B cell (primary cell): Measurements from ENCODE around the gene ZEB2. TPM values are rescaled to one million over a fixed set of nuclear protein-coding genes. Genes with fewer than 3 reads are reported as not detected.

ENCODE experiments used
- ATAC-seq: fragments of 200-7000 bp; cut with Tn5 transposase; one replicate; pipeline ENCODE4 v1.10.0; 2021; ENCODE audit warnings: low read depth, mild to moderate bottlenecking, moderate number of reproducible peaks, moderate library complexity
- CTCF ChIA-PET: fragments of 350-600 bp; sonication (Branson Sonifier 250); formaldehyde crosslinking; loops from one replicate; lab custom pipeline; 2021; ENCODE audit warnings: antibody characterized with exemption, inconsistent platforms; lab: Charles Lee
- POLR2A ChIA-PET: fragments of 350-600 bp; sonication (Branson Sonifier 250); formaldehyde crosslinking; loops from one replicate; lab custom pipeline; 2021; ENCODE audit warnings: antibody characterized with exemption; lab: Charles Lee
- DNase-seq: peaks from one replicate; pipeline ENCODE4 v3.0.0; 2013
- H2AFZ ChIP-seq: 2 replicates; pipeline ENCODE4 v1.6.1; 2012; ENCODE audit warnings: mild to moderate bottlenecking, low read depth, low read length; ENCODE audit not compliant: insufficient read depth, poor library complexity, severe bottlenecking
- H3K27ac ChIP-seq, 2 donors: 1 replicate in 1 of 2; 2 replicates in 1 of 2; pipeline ENCODE4 v1.5.1; 2012 to 2013; ENCODE audit warnings: low read length in 2 of 2, mild to moderate bottlenecking in 2 of 2, moderate library complexity in 1 of 2
- H3K27me3 ChIP-seq, 4 experiments: fragments of 200-600 bp in 1 of 4; sonication (generic) in 1 of 4; replicated peaks in 1 of 4; 1 replicate in 2 of 4; 2 replicates in 2 of 4; pipeline versions ENCODE4 v1.6.1 to v1.7.0; 2013 to 2016; ENCODE audit warnings: low read length in 3 of 4, mild to moderate bottlenecking in 2 of 4, mixed read lengths in 1 of 4, moderate library complexity in 1 of 4; ENCODE audit not compliant: insufficient read depth in 4 of 4, control insufficient read depth in 3 of 4; ENCODE audit errors: control extremely low read depth in 1 of 4
- H3K36me3 ChIP-seq, 2 experiments: replicated peaks in 1 of 2; 1 replicate in 1 of 2; 2 replicates in 1 of 2; pipeline versions ENCODE4 v1.6.1 to v1.7.1; 2013; ENCODE audit warnings: low read length in 1 of 2; ENCODE audit not compliant: insufficient read depth in 2 of 2, control insufficient read depth in 1 of 2; ENCODE audit errors: control extremely low read depth in 1 of 2, extremely low read depth in 1 of 2
- H3K4me1 ChIP-seq, 2 donors: fragments of 200-600 bp in 1 of 2; sonication (generic) in 1 of 2; 1 replicate in 1 of 2; 2 replicates in 1 of 2; pipeline versions ENCODE4 v1.5.1 to v1.6.1; 2013 to 2017; ENCODE audit warnings: low read length in 2 of 2; ENCODE audit not compliant: control insufficient read depth in 2 of 2, insufficient read depth in 2 of 2
- H3K4me2 ChIP-seq: replicated peaks from 2 replicates; pipeline ENCODE3; 2012; ENCODE audit warnings: mild to moderate bottlenecking, low read depth, low read length; ENCODE audit not compliant: poor library complexity, severe bottlenecking
- H3K4me3 ChIP-seq, 5 experiments: fragments of 200-600 bp in 1 of 5; sonication (generic) in 1 of 5; 1 replicate in 3 of 5; 2 replicates in 2 of 5; pipeline versions ENCODE4 v1.5.1 to v1.7.0; 2011 to 2016; ENCODE audit warnings: low read length in 4 of 5, mild to moderate bottlenecking in 4 of 5, low read depth in 2 of 5, control low read depth in 1 of 5, moderate library complexity in 1 of 5; ENCODE audit not compliant: insufficient read depth in 1 of 5; ENCODE audit errors: control extremely low read depth in 1 of 5, extremely low read depth in 1 of 5
- H3K79me2 ChIP-seq: fragments of 200-600 bp; sonication (generic); one replicate; pipeline ENCODE4 v1.6.0; 2016; ENCODE audit warnings: low read length; ENCODE audit not compliant: control insufficient read depth, insufficient read depth
- H3K9ac ChIP-seq: fragments of 200-600 bp; sonication (generic); 2 replicates; pipeline ENCODE4 v1.6.1; 2017; ENCODE audit warnings: mild to moderate bottlenecking, low read length, moderate library complexity
- H3K9me3 ChIP-seq, 3 donors: one replicate each; pipeline versions ENCODE4 v1.6.1 to v1.7.1; 2013; ENCODE audit warnings: low read length in 2 of 3; ENCODE audit not compliant: control insufficient read depth in 2 of 3, insufficient read depth in 1 of 3; ENCODE audit errors: control extremely low read depth in 1 of 3
- H4K20me1 ChIP-seq: 2 replicates; pipeline ENCODE4 v1.6.0; 2012; ENCODE audit warnings: mild to moderate bottlenecking, low read length; ENCODE audit not compliant: insufficient read depth, control insufficient read depth, poor library complexity, severe bottlenecking
- H3K27ac Mint-ChIP-seq: one replicate; pipeline ENCODE4 v1.8.0; 2021; ENCODE audit warnings: mixed read lengths
- H3K27me3 Mint-ChIP-seq: one replicate; pipeline ENCODE4 v1.8.0; 2021; ENCODE audit warnings: mixed read lengths
- H3K4me1 Mint-ChIP-seq: one replicate; pipeline ENCODE4 v1.8.0; 2021; ENCODE audit warnings: mixed read lengths
- H3K4me3 Mint-ChIP-seq: one replicate; pipeline ENCODE4 v1.8.0; 2021; ENCODE audit warnings: mixed read lengths
- H3K9me3 Mint-ChIP-seq: one replicate; pipeline ENCODE4 v1.8.0; 2022; ENCODE audit warnings: mixed read lengths; ENCODE audit not compliant: insufficient read depth
- EZH2 ChIP-seq: IDR thresholded peaks from 2 replicates; pipeline ENCODE4 v1.6.1; 2012; ENCODE audit warnings: borderline replicate concordance, low read depth, mild to moderate bottlenecking, moderate library complexity, low read length; ENCODE audit not compliant: insufficient read depth, poor library complexity, severe bottlenecking
- WGBS: methylation state at CpG from one replicate; pipeline ENCODE4 v1.1.5; 2013; ENCODE audit warnings: missing lambda C conversion rate; ENCODE audit not compliant: insufficient coverage; 5-methylcytosine and 5-hydroxymethylcytosine counted together
- intact Hi-C: fragments of 100-400 bp; cut with micrococcal nuclease; formaldehyde crosslinking; loops from one replicate; pipeline ENCODE4 v1.10.0; 2022
- polyA plus RNA-seq: library from polyadenylated mRNA; depleted of rRNA; stranded (reverse); fragments of >200 nt; gene quantifications from 2 replicates; pipeline ENCODE4 v1.2.3, GENCODE V29; 2012
- total RNA-seq, 2 donors: library from RNA; stranded (reverse); fragments of 120-200 nt in 1 of 2; gene quantifications; 1 replicate in 1 of 2; 2 replicates in 1 of 2; pipeline versions ENCODE4 v1.2.3 to v1.2.4, GENCODE V29; 2013 to 2022
- TF ChIP-seq, protein P1 (sequence below): fragments of 200-600 bp; IDR thresholded peaks from one replicate; pipeline ENCODE4 v1.8.0; 2022; ENCODE audit warnings: antibody characterized with exemption, mild to moderate bottlenecking

The ZEB2 gene
- total and polyA plus RNA-seq, 2 donors (not counting 1 experiment from before 2014, with no cell fraction given), result 56.3 to 217 TPM

GRCh38 chr2:144412709-144413108 is 107.2 kb downstream of the ZEB2 start:
- H3K27ac ChIP-seq, result no peak overlapping the region
- H3K9ac ChIP-seq, result no peak overlapping the region
- no peaks in the 10 kb centered on the region for H3K27me3 ChIP-seq
- no peaks in the 10 kb centered on the region for H3K9me3 ChIP-seq
- H3K79me2 ChIP-seq, result peaks cover 29% of the 10 kb centered on the region
- ChIA-PET CTCF (interaction anchor here (1.2 kb wide), 1 partner anchor 1340 kb away, joined by 3 read pairs; no protein-coding TSS in a partner anchor), POLR2A (no interaction called here)
- peaks cover 7 to 8% of the 10 kb centered on the region in 2 donors for H3K4me1 ChIP-seq
- intact Hi-C loops, result no loop called here
- Mint-ChIP-seq H3K27me3 (no peaks in the 10 kb centered on the region), H3K4me1 (peaks cover 30% of the 10 kb centered on the region), H3K27ac (no peak overlapping the region), H3K4me3 (no peak overlapping the region), H3K9me3 (no peaks in the 10 kb centered on the region)
- H2AFZ ChIP-seq, result no peak overlapping the region
- H4K20me1 ChIP-seq, result peaks cover 17% of the 10 kb centered on the region
- H3K4me3 ChIP-seq, result no peak overlapping the region
- ATAC-seq (no peak), DNase-seq (no peak)
- H3K4me2 ChIP-seq, result no peak overlapping the region
- TF ChIP-seq, protein P1, sequence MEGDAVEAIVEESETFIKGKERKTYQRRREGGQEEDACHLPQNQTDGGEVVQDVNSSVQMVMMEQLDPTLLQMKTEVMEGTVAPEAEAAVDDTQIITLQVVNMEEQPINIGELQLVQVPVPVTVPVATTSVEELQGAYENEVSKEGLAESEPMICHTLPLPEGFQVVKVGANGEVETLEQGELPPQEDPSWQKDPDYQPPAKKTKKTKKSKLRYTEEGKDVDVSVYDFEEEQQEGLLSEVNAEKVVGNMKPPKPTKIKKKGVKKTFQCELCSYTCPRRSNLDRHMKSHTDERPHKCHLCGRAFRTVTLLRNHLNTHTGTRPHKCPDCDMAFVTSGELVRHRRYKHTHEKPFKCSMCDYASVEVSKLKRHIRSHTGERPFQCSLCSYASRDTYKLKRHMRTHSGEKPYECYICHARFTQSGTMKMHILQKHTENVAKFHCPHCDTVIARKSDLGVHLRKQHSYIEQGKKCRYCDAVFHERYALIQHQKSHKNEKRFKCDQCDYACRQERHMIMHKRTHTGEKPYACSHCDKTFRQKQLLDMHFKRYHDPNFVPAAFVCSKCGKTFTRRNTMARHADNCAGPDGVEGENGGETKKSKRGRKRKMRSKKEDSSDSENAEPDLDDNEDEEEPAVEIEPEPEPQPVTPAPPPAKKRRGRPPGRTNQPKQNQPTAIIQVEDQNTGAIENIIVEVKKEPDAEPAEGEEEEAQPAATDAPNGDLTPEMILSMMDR, result no peak
- TF ChIP-seq EZH2, result no peak
- peaks cover 2 to 53% of the 10 kb centered on the region in 2 experiments for H3K36me3 ChIP-seq
- no CpG with 5 or more reads among the region's 2 CpGs for WGBS

- Histone ChIP-seq H3K9ac (no peak overlapping the region), H2AFZ (no peak overlapping the region), H3K27me3 (no peaks in the 10 kb centered on the region), H3K4me3 (no peak overlapping the region), H4K20me1 (peaks cover 17% of the 10 kb centered on the region), H3K27ac (no peak overlapping the region), H3K79me2 (peaks cover 26% of the 10 kb centered on the region), H3K36me3 (peaks cover 2 to 52% of the 10 kb centered on the region in 2 experiments), H3K4me2 (no peak overlapping the region), H3K4me1 (peaks cover 7 to 13% of the 10 kb centered on the region in 2 donors), H3K9me3 (no peaks in the 10 kb centered on the region)
- ChIA-PET CTCF (no interaction called here), POLR2A (no interaction called here)
- 100% methylated on average over 1 of the region's 7 CpGs for WGBS
- no peak for DNase-seq
- ATAC-seq, result no peak
- no peaks in the 10 kb centered on the region for H3K9me3 Mint-ChIP-seq
- no peak overlapping the region for H3K27ac Mint-ChIP-seq
- H3K4me3 Mint-ChIP-seq, result no peak overlapping the region
- H3K4me1 Mint-ChIP-seq, result peaks cover 39% of the 10 kb centered on the region
- TF ChIP-seq, protein P1, result no peak
- no peak for TF ChIP-seq EZH2
- no peaks in the 10 kb centered on the region for H3K27me3 Mint-ChIP-seq
- intact Hi-C loops, result no loop called here
Measured at GRCh38 chr2:144411473-144411872, 108.4 kb downstream of the ZEB2 start.
